PC-3 (cell line): Measurements from ENCODE around the gene SPACA9.

Source experiments
- EZH2phosphoT487 ChIP-seq: fragments of 300-600 bp; sonication (generic); IDR thresholded peaks from 2 replicates; pipeline ENCODE4 v1.6.1; 2018; ENCODE audit warnings: mild to moderate bottlenecking, antibody characterized with exemption, low read length, borderline replicate concordance
- TF ChIP-seq, protein P1 (sequence below): fragments of 300-600 bp; sonication (generic); conservative IDR thresholded peaks from 2 replicates; pipeline ENCODE4 v1.5.1; 2017; ENCODE audit warnings: antibody characterized with exemption, low read depth, mild to moderate bottlenecking, low read length

DNA sequence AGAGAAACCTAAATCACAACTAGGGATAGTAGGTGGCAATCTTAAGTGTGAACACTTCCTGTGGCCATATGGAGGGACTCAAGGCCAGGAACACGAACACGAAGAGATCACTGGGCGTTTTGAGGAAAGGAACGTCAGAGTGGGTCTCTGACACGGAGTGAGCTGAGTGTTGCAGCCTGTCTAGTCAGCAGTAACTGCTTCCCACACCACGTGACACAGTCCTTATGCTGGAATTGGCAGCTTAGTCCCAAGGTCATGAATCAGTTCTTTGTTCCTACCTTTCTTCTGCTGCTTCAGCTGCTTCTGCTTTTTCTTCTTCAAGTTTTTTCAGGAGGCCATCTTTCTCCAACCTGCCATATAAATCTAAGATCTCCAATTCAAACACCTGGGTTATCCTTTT lies 18.2 kb downstream of the SPACA9 start:
- TF ChIP-seq, protein P1, sequence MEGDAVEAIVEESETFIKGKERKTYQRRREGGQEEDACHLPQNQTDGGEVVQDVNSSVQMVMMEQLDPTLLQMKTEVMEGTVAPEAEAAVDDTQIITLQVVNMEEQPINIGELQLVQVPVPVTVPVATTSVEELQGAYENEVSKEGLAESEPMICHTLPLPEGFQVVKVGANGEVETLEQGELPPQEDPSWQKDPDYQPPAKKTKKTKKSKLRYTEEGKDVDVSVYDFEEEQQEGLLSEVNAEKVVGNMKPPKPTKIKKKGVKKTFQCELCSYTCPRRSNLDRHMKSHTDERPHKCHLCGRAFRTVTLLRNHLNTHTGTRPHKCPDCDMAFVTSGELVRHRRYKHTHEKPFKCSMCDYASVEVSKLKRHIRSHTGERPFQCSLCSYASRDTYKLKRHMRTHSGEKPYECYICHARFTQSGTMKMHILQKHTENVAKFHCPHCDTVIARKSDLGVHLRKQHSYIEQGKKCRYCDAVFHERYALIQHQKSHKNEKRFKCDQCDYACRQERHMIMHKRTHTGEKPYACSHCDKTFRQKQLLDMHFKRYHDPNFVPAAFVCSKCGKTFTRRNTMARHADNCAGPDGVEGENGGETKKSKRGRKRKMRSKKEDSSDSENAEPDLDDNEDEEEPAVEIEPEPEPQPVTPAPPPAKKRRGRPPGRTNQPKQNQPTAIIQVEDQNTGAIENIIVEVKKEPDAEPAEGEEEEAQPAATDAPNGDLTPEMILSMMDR: no peak
- TF ChIP-seq EZH2phosphoT487: no peak
